ENCODE data around the gene PLXNB1. TPM values are rescaled to one million over a fixed set of nuclear protein-coding genes. Genes with fewer than 3 reads are reported as not detected.

Gene PLXNB1
- total RNA-seq, 1 experiment from 2014 or later = 4.0 TPM

GRCh38 chr3:48423883-48424695 lies 5.8 kb downstream of the PLXNB1 start:
- Histone ChIP-seq H3K27ac (no peak overlapping the region), H3K4me3 (no peak overlapping the region), H3K36me3 (no peaks in the 10 kb centered on the region), H3K4me1 (replicated peaks) (no peaks in the 10 kb centered on the region), H3K9me3 (replicated peaks) (no peaks in the 10 kb centered on the region), H3K27me3 (replicated peaks) (0 out of 2 replicates have a peak, but pooled peaks cover 2% of the 10 kb centered on the region)
- no peak for DNase-seq (ENCODE audit: low read depth in 1 of 2, low spot score in 2 of 2)

- H3K4me1 ChIP-seq (replicated peaks) = no peaks in the 10 kb centered on the region
- H3K27me3 ChIP-seq (replicated peaks) = 0 out of 2 replicates have a peak, but pooled peaks cover 2% of the 10 kb centered on the region
- H3K4me3 ChIP-seq = no peak overlapping the region
- no peaks in the 10 kb centered on the region for H3K36me3 ChIP-seq
- no peak for DNase-seq (ENCODE audit: low read depth in 1 of 2, low spot score in 2 of 2)
- H3K9me3 ChIP-seq (replicated peaks) = no peaks in the 10 kb centered on the region
- no peak overlapping the region for H3K27ac ChIP-seq
Measured at GRCh38 chr3:48423241-48423882, 6.5 kb downstream of the PLXNB1 start.

- Histone ChIP-seq H3K27ac (no peak overlapping the region), H3K9me3 (replicated peaks) (no peaks in the 10 kb centered on the region), H3K4me3 (no peak overlapping the region), H3K27me3 (replicated peaks) (no peaks in the 10 kb centered on the region), H3K36me3 (no peaks in the 10 kb centered on the region), H3K4me1 (replicated peaks) (no peaks in the 10 kb centered on the region)
- DNase-seq (ENCODE audit: low read depth in 1 of 2, low spot score in 2 of 2) = no peak
Measured at GRCh38 chr3:48422681-48423080, 7.2 kb downstream of the PLXNB1 start.

GRCh38 chr3:48422272-48422671 lies 7.6 kb downstream of the PLXNB1 start:
- DNase-seq (ENCODE audit: low read depth in 1 of 2, low spot score in 2 of 2) = no peak
- Histone ChIP-seq H3K36me3 (no peaks in the 10 kb centered on the region), H3K4me3 (no peak overlapping the region), H3K4me1 (replicated peaks) (no peaks in the 10 kb centered on the region), H3K27ac (no peak overlapping the region), H3K27me3 (replicated peaks) (no peaks in the 10 kb centered on the region), H3K9me3 (replicated peaks) (no peaks in the 10 kb centered on the region)

- no peaks in the 10 kb centered on the region for H3K36me3 ChIP-seq
- H3K27ac ChIP-seq = no peak overlapping the region
- DNase-seq (ENCODE audit: low read depth in 1 of 2, low spot score in 2 of 2) = no peak
- H3K27me3 ChIP-seq (replicated peaks) = no peaks in the 10 kb centered on the region
- no peaks in the 10 kb centered on the region for H3K9me3 ChIP-seq (replicated peaks)
- no peaks in the 10 kb centered on the region for H3K4me1 ChIP-seq (replicated peaks)
- H3K4me3 ChIP-seq = no peak overlapping the region
Measured at GRCh38 chr3:48420561-48420960, 9.3 kb downstream of the PLXNB1 start.

- DNase-seq (ENCODE audit: low read depth in 1 of 2, low spot score in 2 of 2) = no peak
- Histone ChIP-seq H3K4me1 (replicated peaks) (no peaks in the 10 kb centered on the region), H3K27me3 (replicated peaks) (no peaks in the 10 kb centered on the region), H3K36me3 (no peaks in the 10 kb centered on the region), H3K4me3 (no peak overlapping the region), H3K9me3 (replicated peaks) (no peaks in the 10 kb centered on the region), H3K27ac (no peak overlapping the region)
Measured at GRCh38 chr3:48419597-48419996, 10.3 kb downstream of the PLXNB1 start.

GRCh38 chr3:48419149-48419548 lies 10.7 kb downstream of the PLXNB1 start:
- H3K27ac ChIP-seq = no peak overlapping the region
- no peak for DNase-seq (ENCODE audit: low read depth in 1 of 2, low spot score in 2 of 2)
- no peaks in the 10 kb centered on the region for H3K4me1 ChIP-seq (replicated peaks)
- no peaks in the 10 kb centered on the region for H3K9me3 ChIP-seq (replicated peaks)
- H3K27me3 ChIP-seq (replicated peaks) = no peaks in the 10 kb centered on the region
- H3K4me3 ChIP-seq = no peak overlapping the region
- H3K36me3 ChIP-seq = no peaks in the 10 kb centered on the region

- Histone ChIP-seq H3K27me3 (replicated peaks) (no peaks in the 10 kb centered on the region), H3K4me3 (no peak overlapping the region), H3K4me1 (replicated peaks) (no peaks in the 10 kb centered on the region), H3K9me3 (replicated peaks) (no peaks in the 10 kb centered on the region), H3K27ac (no peak overlapping the region), H3K36me3 (no peaks in the 10 kb centered on the region)
- DNase-seq (ENCODE audit: low read depth in 1 of 2, low spot score in 2 of 2) = no peak
Measured at GRCh38 chr3:48418651-48419050, 11.2 kb downstream of the PLXNB1 start.

- no peaks in the 10 kb centered on the region for H3K9me3 ChIP-seq (replicated peaks)
- H3K36me3 ChIP-seq = no peaks in the 10 kb centered on the region
- no peak overlapping the region for H3K27ac ChIP-seq
- DNase-seq (ENCODE audit: low read depth in 1 of 2, low spot score in 2 of 2) = no peak
- H3K4me3 ChIP-seq = no peak overlapping the region
- H3K4me1 ChIP-seq (replicated peaks) = no peaks in the 10 kb centered on the region
- no peaks in the 10 kb centered on the region for H3K27me3 ChIP-seq (replicated peaks)
Measured at GRCh38 chr3:48418140-48418539, 11.7 kb downstream of the PLXNB1 start.

GRCh38 chr3:48417529-48418108 lies 12.3 kb downstream of the PLXNB1 start:
- Histone ChIP-seq H3K27me3 (replicated peaks) (no peaks in the 10 kb centered on the region), H3K9me3 (replicated peaks) (no peaks in the 10 kb centered on the region), H3K4me3 (no peak overlapping the region), H3K36me3 (no peaks in the 10 kb centered on the region), H3K27ac (no peak overlapping the region), H3K4me1 (replicated peaks) (no peaks in the 10 kb centered on the region)
- DNase-seq (ENCODE audit: low read depth in 1 of 2, low spot score in 2 of 2) = no peak

- Histone ChIP-seq H3K4me3 (no peak overlapping the region), H3K27me3 (replicated peaks) (no peaks in the 10 kb centered on the region), H3K9me3 (replicated peaks) (no peaks in the 10 kb centered on the region), H3K27ac (no peak overlapping the region), H3K4me1 (replicated peaks) (no peaks in the 10 kb centered on the region), H3K36me3 (no peaks in the 10 kb centered on the region)
- DNase-seq (ENCODE audit: low read depth in 1 of 2, low spot score in 2 of 2) = no peak
Measured at GRCh38 chr3:48416546-48416945, 13.3 kb downstream of the PLXNB1 start.

GRCh38 chr3:48416091-48416505 lies 13.8 kb downstream of the PLXNB1 start:
- Histone ChIP-seq H3K4me1 (replicated peaks) (no peaks in the 10 kb centered on the region), H3K27me3 (replicated peaks) (no peaks in the 10 kb centered on the region), H3K9me3 (replicated peaks) (no peaks in the 10 kb centered on the region), H3K36me3 (no peaks in the 10 kb centered on the region), H3K4me3 (no peak overlapping the region), H3K27ac (no peak overlapping the region)
- no peak for DNase-seq (ENCODE audit: low read depth in 1 of 2, low spot score in 2 of 2)

GRCh38 chr3:48415251-48415953 lies 14.5 kb downstream of the PLXNB1 start:
- Histone ChIP-seq H3K27ac (no peak overlapping the region), H3K27me3 (replicated peaks) (no peaks in the 10 kb centered on the region), H3K4me3 (no peak overlapping the region), H3K9me3 (replicated peaks) (no peaks in the 10 kb centered on the region), H3K4me1 (replicated peaks) (no peaks in the 10 kb centered on the region), H3K36me3 (no peaks in the 10 kb centered on the region)
- DNase-seq (ENCODE audit: low read depth in 1 of 2, low spot score in 2 of 2) = no peak
